Activated T-cell treated with anti-CD3 and anti-CD28 coated beads, Interleukin-2, amount 50 U/mL, for 24 hours (primary cell): Measurements from ENCODE around the gene ALDOC.
A peak's percentile ranks its signal among the peaks of the same experiment; 100 is the strongest.

Experiments
- DNase-seq: peaks from one replicate; pipeline ENCODE4 v3.0.0-alpha.2; 2020
- H3K27ac Mint-ChIP-seq: 2 replicates; pipeline ENCODE4 v1.8.0; 2020; ENCODE audit warnings: mild to moderate bottlenecking, mixed read lengths
- H3K27me3 Mint-ChIP-seq: 2 replicates; pipeline ENCODE4 v1.8.0; 2020; ENCODE audit warnings: mixed read lengths
- H3K36me3 Mint-ChIP-seq: 2 replicates; pipeline ENCODE4 v1.8.0; 2020; ENCODE audit warnings: low read depth, mixed read lengths
- H3K4me1 Mint-ChIP-seq: 2 replicates; pipeline ENCODE4 v1.8.0; 2020; ENCODE audit warnings: low read depth, mixed read lengths
- H3K4me3 Mint-ChIP-seq: 2 replicates; pipeline ENCODE4 v1.8.0; 2020; ENCODE audit warnings: mild to moderate bottlenecking, moderate library complexity, mixed read lengths
- H3K9me3 Mint-ChIP-seq: 2 replicates; pipeline ENCODE4 v1.8.0; 2020; ENCODE audit warnings: mixed read lengths

The ALDOC gene

GRCh38 chr17:28552176-28552999 is 24.3 kb downstream of the ALDOC start, which contains the start of gene UNC119:
TSS of gene UNC119 (minus strand) at chr17:28552624. CDS start at chr17:28552557, 67 bp downstream.
- Mint-ChIP-seq H3K9me3 (no peaks in the 10 kb centered on the region), H3K27ac (peak within 1 kb of the TSS; percentile 84), H3K4me3 (peak within 1 kb of the TSS; percentile 88), H3K36me3 (peaks cover 57% of the 10 kb centered on the region), H3K27me3 (no peaks in the 10 kb centered on the region), H3K4me1 (peaks cover 56% of the 10 kb centered on the region)
- peak; percentile 88 for DNase-seq

GRCh38 chr17:28551421-28552175 is 25.1 kb downstream of the ALDOC start:
- peak; percentile 44 for DNase-seq
- Mint-ChIP-seq H3K27me3 (no peaks in the 10 kb centered on the region), H3K27ac (peak overlapping the region; percentile 84), H3K36me3 (peaks cover 56% of the 10 kb centered on the region), H3K4me1 (peaks cover 52% of the 10 kb centered on the region), H3K4me3 (peak overlapping the region; percentile 88), H3K9me3 (no peaks in the 10 kb centered on the region)

GRCh38 chr17:28550858-28551257 is 25.8 kb downstream of the ALDOC start:
- Mint-ChIP-seq H3K4me1 (peaks cover 52% of the 10 kb centered on the region), H3K4me3 (peak overlapping the region; percentile 88), H3K36me3 (peaks cover 52% of the 10 kb centered on the region), H3K27me3 (no peaks in the 10 kb centered on the region), H3K9me3 (no peaks in the 10 kb centered on the region), H3K27ac (peak overlapping the region; percentile 84)
- no peak for DNase-seq

- Mint-ChIP-seq H3K9me3 (no peaks in the 10 kb centered on the region), H3K4me3 (peak overlapping the region; percentile 26), H3K4me1 (peaks cover 52% of the 10 kb centered on the region), H3K27me3 (no peaks in the 10 kb centered on the region), H3K27ac (peak overlapping the region; percentile 79), H3K36me3 (peaks cover 40% of the 10 kb centered on the region)
- DNase-seq = peak; percentile 65
Observed at GRCh38 chr17:28549236-28550132, 27.2 kb downstream of the ALDOC start.

GRCh38 chr17:28548417-28549130 is 28.1 kb downstream of the ALDOC start:
- H3K4me1 Mint-ChIP-seq = peaks cover 51% of the 10 kb centered on the region
- H3K36me3 Mint-ChIP-seq = peaks cover 31% of the 10 kb centered on the region
- H3K4me3 Mint-ChIP-seq = no peak overlapping the region
- H3K9me3 Mint-ChIP-seq = no peaks in the 10 kb centered on the region
- peak overlapping the region; percentile 79 for H3K27ac Mint-ChIP-seq
- DNase-seq = no peak
- no peaks in the 10 kb centered on the region for H3K27me3 Mint-ChIP-seq

GRCh38 chr17:28547623-28548416 is 28.9 kb downstream of the ALDOC start:
- peak; percentile 80 for DNase-seq
- Mint-ChIP-seq H3K4me3 (peak overlapping the region; percentile 10), H3K27ac (peak overlapping the region; percentile 84), H3K9me3 (no peaks in the 10 kb centered on the region), H3K4me1 (peaks cover 46% of the 10 kb centered on the region), H3K27me3 (no peaks in the 10 kb centered on the region), H3K36me3 (peaks cover 24% of the 10 kb centered on the region)

GRCh38 chr17:28547096-28547622 is 29.5 kb downstream of the ALDOC start:
- Mint-ChIP-seq H3K36me3 (peaks cover 21% of the 10 kb centered on the region), H3K27ac (peak overlapping the region; percentile 84), H3K4me1 (peaks cover 44% of the 10 kb centered on the region), H3K9me3 (no peaks in the 10 kb centered on the region), H3K4me3 (no peak overlapping the region), H3K27me3 (no peaks in the 10 kb centered on the region)
- no peak for DNase-seq

- no peaks in the 10 kb centered on the region for H3K9me3 Mint-ChIP-seq
- H3K4me3 Mint-ChIP-seq = no peak overlapping the region
- peaks cover 18% of the 10 kb centered on the region for H3K36me3 Mint-ChIP-seq
- no peak for DNase-seq
- no peaks in the 10 kb centered on the region for H3K27me3 Mint-ChIP-seq
- H3K4me1 Mint-ChIP-seq = peaks cover 33% of the 10 kb centered on the region
- H3K27ac Mint-ChIP-seq = peak overlapping the region; percentile 39
Observed at GRCh38 chr17:28545787-28546415, 30.8 kb downstream of the ALDOC start.

- H3K9me3 Mint-ChIP-seq = no peaks in the 10 kb centered on the region
- H3K27me3 Mint-ChIP-seq = no peaks in the 10 kb centered on the region
- no peak overlapping the region for H3K4me3 Mint-ChIP-seq
- no peak for DNase-seq
- H3K4me1 Mint-ChIP-seq = peaks cover 25% of the 10 kb centered on the region
- H3K27ac Mint-ChIP-seq = peak overlapping the region; percentile 39
- H3K36me3 Mint-ChIP-seq = peaks cover 18% of the 10 kb centered on the region
Observed at GRCh38 chr17:28545141-28545503, 31.6 kb downstream of the ALDOC start.

- Mint-ChIP-seq H3K27me3 (no peaks in the 10 kb centered on the region), H3K4me3 (no peak overlapping the region), H3K4me1 (peaks cover 20% of the 10 kb centered on the region), H3K9me3 (no peaks in the 10 kb centered on the region), H3K36me3 (peaks cover 18% of the 10 kb centered on the region), H3K27ac (no peak overlapping the region)
- DNase-seq = no peak
Observed at GRCh38 chr17:28544402-28545140, 32.1 kb downstream of the ALDOC start.

- no peaks in the 10 kb centered on the region for H3K4me1 Mint-ChIP-seq
- peaks cover 4% of the 10 kb centered on the region for H3K36me3 Mint-ChIP-seq
Observed at GRCh38 chr17:28541439-28541838, 35.3 kb downstream of the ALDOC start.

GRCh38 chr17:28540231-28540630 is 36.5 kb downstream of the ALDOC start:
- DNase-seq = no peak
- no peaks in the 10 kb centered on the region for H3K27me3 Mint-ChIP-seq
- no peaks in the 10 kb centered on the region for H3K4me1 Mint-ChIP-seq
- no peak overlapping the region for H3K4me3 Mint-ChIP-seq
- no peak overlapping the region for H3K27ac Mint-ChIP-seq
- no peaks in the 10 kb centered on the region for H3K9me3 Mint-ChIP-seq
- H3K36me3 Mint-ChIP-seq = no peaks in the 10 kb centered on the region

More at GRCh38 chr17:28541439-28541838, 35.3 kb downstream of the ALDOC start:
- Mint-ChIP-seq H3K9me3 (no peaks in the 10 kb centered on the region), H3K4me3 (no peak overlapping the region), H3K27me3 (no peaks in the 10 kb centered on the region), H3K27ac (no peak overlapping the region)
- DNase-seq = no peak
